Activated CD8-positive, alpha-beta memory T cell treated with anti-CD3 and anti-CD28 coated beads for 36 hours (primary cell): ENCODE data around the gene GSG1L. TPM values are rescaled to one million over a fixed set of nuclear protein-coding genes. Genes with fewer than 3 reads are reported as not detected.

Experiments
- CTCF ChIA-PET: fragments of 350-600 bp; sonication (Branson Sonifier 250); formaldehyde crosslinking; loops from one replicate; lab custom pipeline; 2021; ENCODE audit warnings: antibody characterized with exemption; lab: Charles Lee
- POLR2A ChIA-PET: fragments of 350-600 bp; sonication (Branson Sonifier 250); formaldehyde crosslinking; loops from one replicate; lab custom pipeline; 2021; ENCODE audit warnings: antibody characterized with exemption; lab: Charles Lee
- total RNA-seq, 2 experiments: library from RNA; stranded (reverse); gene quantifications; one replicate each; pipeline ENCODE4 v1.2.3, GENCODE V29; 2021

GSG1L gene
- total RNA-seq, 2 experiments from 2014 or later = not detected

DNA sequence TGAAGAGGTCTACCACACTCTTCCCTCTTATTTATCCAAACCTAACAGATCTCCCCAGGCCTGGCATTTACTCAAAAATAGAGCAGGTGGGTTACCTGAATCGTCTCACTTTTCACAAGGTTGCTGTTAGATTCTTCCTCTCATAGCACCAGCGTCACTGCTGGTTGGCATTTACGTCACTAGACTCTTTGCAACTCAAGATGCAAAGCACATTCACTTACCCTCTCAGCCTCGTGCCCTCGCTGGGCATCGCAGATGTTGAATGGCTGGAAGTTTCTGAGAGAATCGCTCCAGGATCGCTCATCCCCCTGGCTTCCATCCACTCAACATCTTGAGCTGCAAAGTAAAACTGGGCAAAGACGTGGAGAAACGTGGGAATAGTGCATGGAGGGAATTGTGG lies 21.9 kb downstream of the GSG1L start:
- ChIA-PET POLR2A (no interaction called here), CTCF (interaction anchor here (0.5 kb wide), 1 partner anchor 86 kb away, joined by 3 read pairs; no protein-coding TSS in a partner anchor)

DNA sequence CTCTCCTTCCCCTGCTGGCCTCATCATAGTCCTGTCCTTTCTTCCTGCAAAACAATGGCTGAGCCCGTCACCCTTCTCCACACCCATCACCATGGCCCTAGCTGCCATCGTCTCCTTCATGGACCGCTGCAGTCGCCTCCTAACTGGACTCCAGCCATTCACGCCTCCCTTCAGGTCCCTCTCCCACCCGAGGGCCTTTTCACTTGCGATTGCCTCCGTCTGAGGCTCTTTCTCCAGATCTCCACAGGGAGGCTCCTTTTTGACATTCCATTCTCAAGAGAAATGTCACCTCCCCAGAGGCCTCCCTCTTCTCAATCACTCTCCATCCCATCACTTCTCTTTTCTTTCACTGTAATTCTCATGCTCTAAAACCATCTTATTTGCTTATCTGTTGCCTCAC lies 23.5 kb downstream of the GSG1L start:
- CTCF ChIA-PET = no interaction called here
- POLR2A ChIA-PET = no interaction called here

DNA sequence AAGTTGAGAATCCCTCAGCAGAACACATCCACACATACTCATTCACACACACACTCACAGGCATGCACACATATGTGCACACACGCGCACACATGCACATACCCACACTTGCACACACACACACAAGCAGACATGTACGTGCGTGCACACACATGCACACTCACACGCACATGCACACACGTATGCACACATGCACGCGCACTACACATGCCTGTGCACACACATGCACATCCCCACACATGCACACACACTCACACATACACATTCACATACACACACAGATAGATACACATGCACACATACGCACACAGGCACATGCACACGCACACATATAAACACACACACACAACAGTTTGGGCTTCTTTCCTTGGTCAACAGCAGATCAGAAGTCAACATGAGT lies 24.0 kb downstream of the GSG1L start:
- CTCF ChIA-PET = no interaction called here

DNA sequence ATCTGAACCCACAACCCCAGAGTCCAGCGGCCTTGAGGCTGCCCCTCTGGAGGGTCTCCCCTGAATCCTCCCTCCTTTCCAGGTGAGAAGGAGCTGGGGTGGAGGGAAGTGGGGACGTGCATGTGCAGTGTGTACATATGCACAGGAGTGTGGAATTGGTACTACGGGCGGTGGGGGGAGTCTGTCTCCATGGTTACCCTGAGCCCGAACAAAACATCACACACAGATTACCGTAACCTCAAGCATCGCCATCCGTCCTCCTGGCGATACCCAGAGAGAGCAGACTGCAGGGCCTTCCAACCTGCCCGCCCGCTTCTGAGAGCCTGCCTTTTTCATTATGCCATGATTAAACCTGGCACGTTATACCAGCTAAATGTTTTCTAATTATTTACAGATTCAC lies 25.1 kb downstream of the GSG1L start:
- CTCF ChIA-PET = no interaction called here
- POLR2A ChIA-PET = no interaction called here

More for the DNA sequence above, 24.0 kb downstream of the GSG1L start:
- POLR2A ChIA-PET = no interaction called here

DNA sequence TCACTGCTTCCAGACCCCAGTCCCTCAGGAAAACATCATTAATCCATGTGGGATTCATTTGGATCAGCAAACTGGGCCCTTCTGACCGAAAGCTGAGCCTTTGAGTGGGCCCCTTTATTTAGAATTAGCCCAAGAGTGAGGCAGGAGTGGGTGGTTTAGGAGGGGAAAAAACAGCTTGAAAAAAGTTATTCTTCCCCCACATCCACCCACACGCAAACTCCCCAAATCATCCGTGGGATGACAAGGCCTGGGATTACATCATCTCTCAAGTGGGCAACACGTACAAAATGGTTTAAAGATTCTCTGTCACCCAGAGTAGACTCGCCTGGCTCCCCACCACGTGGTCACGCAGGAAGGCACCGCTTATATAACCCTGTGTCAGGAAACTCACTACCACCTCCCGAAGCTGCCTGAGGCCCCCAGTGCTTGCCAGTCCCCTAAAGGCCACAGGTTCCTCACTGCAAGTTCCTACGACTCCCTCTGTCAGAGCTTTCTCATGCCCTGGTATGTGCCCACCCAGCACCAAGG lies 27.6 kb downstream of the GSG1L start:
- ChIA-PET POLR2A (no interaction called here), CTCF (no interaction called here)

DNA sequence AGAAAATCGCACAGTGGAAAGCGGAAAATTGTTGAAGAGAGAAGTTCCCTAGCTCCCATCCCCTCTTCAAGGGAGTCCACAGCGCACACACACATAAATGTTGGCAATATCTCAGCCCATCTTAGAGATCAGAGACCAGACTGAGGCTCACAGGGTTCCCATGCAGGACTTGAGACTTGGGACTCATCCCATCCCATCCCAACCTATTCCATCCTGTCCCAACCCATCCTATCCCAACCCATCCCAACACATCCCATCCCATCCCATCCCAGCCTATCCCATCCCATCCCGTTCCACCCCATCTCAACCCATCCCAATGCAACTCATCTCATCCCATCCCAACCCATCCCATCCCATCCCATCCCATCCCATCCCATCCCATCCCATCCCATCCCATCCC lies 29.6 kb downstream of the GSG1L start:
- ChIA-PET POLR2A (no interaction called here), CTCF (no interaction called here)

DNA sequence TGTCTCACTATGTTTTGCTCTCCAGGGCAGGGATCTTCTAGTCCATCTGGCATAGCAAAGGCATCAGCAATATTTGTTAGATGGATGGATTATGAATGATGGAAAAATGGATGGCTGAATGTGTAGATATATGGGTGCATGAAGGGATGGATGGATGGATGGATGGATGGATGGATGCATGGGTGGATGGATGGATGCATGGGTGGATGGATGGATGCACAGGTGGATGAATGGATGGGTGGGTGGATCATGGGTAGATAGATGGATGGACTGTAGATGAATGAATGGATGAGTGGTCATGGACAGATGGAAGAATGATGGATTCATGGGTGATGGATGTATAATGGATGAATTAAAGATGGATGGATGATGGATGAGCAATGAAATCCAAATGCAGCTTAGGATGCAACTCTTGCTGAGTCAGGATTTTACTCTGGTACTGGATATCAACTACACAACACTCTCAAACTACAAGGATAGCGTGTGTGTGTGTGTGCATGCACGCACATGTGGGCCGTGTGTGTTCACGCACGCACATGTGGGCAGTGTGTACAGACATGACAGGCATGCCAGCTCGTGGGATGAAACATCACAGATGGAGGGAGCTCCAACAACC lies 34.0 kb downstream of the GSG1L start:
- ChIA-PET CTCF (no interaction called here), POLR2A (no interaction called here)

DNA sequence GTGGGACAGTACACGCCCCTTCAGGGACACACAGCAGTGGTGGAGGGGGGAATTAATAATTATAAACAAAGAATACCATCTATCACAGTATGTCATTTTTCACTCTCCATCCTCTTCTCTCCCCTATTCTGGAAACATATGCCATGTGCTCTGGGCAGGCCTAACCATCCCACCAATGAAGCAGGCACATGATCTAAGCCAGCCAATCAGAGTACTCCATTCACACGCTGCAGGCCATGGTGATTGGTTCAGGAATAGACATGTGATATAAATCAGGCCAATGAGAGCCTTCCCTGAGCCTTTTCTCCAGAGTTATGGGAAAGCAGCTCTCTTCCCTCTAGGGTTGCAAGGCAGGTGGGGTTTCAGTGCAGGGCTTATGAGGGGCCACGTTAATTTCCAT lies 36.5 kb downstream of the GSG1L start:
- ChIA-PET POLR2A (no interaction called here), CTCF (no interaction called here)

DNA sequence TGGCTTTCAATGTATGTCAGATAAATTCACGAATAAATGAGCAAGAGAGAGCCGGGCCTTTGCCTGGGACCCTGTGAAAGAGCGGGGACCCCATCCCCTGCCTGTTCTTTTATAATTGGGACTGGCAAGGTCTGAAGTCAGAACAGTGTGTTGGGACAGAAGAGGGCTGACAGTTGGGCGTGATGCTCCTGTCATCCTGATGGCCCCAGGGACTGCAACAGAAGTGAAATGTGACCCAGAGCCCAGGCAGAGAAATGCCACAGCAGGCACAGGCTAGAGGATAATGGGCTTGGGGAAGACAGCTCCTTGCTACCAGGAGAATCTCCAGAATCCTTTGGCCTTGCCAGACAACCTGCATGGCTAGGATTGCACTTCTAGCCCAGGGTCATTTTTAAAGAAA lies 37.9 kb downstream of the GSG1L start:
- ChIA-PET CTCF (no interaction called here), POLR2A (no interaction called here)

DNA sequence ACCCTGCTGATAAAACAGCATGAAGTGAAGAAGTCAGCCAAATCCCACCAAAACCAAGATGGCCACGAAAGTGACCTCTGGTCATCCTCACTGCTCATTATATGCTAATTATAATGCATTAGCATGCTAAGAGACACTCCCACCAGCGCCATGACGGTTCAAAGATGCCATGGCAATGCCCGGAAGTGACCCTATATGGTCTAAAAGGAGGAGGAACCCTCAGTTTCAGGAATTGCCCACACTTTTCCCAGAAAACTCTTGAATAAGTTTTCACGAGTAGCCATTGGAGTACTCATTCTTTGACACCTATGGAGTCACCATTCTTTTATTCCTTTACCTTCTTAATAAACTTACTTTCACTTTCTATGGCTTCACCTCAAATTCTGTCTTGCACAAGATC lies 44.3 kb downstream of the GSG1L start:
- CTCF ChIA-PET = no interaction called here
- POLR2A ChIA-PET = no interaction called here

DNA sequence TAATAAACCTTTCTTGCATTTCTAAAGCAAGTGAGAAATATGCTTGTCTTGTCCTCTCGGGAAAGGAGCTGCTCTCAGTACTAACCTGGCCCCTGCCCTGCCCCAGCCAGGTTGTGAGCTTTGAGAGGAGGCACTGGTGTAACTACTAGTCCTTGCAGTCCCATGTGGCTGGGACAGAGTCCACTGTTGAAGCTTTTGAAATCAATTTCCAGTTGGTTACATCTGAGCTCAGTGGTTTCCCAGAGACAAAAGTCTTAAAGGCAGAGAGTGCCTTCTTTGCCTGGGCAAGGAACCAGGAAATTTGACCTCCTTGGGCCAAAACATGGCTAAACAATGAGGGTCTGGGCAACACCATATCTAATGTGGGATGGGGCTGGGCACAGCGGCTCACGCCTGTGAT lies 48.7 kb downstream of the GSG1L start:
- POLR2A ChIA-PET = no interaction called here
- CTCF ChIA-PET = no interaction called here

DNA sequence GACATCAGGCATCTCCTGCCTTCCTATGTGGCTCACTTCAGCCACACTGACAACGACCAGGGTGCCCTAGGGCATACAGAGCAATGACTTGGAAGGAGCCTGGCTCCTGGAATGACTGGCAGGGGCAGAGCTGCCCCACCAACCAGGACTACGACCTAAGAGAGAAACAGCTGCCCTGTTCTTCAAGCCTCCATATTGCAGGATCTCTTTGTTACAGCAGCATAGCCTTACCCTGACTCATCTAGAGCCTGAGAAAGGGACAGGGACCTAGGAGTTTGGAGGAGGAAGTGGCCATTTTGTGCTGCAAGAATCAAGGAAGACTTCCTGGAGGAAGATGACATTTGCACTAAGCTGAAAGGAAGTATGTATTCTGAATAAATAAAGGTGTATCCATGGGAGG lies 49.6 kb downstream of the GSG1L start:
- CTCF ChIA-PET = no interaction called here
- POLR2A ChIA-PET = no interaction called here

DNA sequence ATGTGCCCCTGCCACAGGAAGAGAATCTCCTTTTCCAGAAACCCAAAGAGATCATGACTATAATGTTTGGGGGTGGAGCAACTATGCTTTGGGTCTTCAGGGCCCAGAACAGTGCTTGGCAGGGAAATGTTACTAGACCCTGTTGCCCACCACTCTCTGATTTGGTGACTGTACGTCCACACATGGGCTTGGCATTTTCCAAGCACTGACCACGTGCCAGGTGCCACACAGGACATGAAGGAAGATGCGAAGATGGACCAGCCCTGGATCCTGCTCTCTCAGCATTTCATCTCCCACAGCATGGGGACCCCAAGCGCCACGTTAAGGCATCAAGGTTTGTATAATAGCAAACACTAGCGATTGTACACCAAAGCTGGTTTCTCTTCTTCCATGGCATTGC lies 50.1 kb downstream of the GSG1L start:
- ChIA-PET CTCF (no interaction called here), POLR2A (no interaction called here)

DNA sequence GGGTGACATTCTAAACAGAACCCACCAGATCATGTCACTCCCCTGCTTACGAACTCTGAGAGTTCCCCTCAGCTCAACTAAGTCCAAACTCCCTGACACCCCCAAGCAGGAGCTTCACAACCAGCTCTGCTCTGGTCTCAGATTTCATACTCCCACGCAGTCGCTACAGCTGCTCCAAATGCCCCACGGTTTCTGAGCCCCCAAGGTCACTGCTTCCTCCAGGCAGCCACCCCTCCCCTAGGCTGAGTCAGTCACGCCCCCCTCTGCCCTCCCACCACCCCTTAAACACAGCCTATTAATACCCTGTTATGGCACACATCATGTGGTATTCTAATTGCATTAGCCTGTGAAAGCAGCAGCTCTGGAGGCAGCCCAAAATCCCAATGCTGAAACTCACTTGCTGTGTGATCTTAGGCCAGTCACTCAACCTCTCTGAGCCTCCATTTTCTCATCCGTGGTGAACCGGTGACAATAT lies 51.5 kb downstream of the GSG1L start:
- POLR2A ChIA-PET = no interaction called here
- CTCF ChIA-PET = interaction anchor here (0.6 kb wide), 1 partner anchor 900 kb away, joined by 3 read pairs; no protein-coding TSS in a partner anchor

DNA sequence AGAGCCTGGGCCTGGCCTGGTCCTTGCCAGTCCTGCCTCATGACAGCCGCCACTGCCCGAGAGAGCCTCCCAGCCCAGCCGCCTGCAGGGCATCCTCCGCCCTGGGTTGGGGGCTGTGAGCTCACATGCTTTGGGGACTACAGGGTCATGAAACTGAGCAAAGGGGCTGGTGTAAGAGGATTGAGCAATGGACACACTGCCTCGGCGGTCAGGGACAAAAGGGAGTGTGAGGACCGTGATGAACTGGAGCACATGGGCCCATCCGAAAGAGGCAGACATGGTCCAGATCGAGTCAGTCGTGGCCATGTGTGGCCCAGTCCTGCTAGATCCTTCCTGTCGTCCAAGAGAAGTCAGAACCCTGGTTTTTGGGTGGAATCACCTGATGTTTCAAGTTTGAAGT lies 52.3 kb downstream of the GSG1L start:
- ChIA-PET CTCF (no interaction called here), POLR2A (no interaction called here)

DNA sequence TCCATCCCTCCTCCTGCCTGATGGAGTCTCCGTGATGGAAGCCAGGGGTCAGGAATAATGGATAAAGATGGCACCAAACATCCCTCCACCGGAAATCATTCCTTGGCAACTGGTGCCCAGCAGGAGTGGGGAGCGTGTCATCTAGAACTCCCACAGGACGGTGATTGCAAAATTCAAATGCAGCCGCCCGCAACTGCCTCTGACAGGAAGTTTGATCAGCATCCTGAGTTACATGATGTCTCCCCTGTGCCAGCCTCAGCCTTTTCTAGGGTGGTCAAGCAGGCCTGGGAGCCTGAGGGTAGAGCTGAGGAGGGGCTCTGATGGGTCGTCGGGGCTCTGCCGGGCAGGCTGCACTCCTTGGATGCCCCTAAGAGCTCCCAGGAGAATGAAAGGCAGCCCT lies 52.8 kb downstream of the GSG1L start:
- ChIA-PET POLR2A (no interaction called here), CTCF (no interaction called here)

DNA sequence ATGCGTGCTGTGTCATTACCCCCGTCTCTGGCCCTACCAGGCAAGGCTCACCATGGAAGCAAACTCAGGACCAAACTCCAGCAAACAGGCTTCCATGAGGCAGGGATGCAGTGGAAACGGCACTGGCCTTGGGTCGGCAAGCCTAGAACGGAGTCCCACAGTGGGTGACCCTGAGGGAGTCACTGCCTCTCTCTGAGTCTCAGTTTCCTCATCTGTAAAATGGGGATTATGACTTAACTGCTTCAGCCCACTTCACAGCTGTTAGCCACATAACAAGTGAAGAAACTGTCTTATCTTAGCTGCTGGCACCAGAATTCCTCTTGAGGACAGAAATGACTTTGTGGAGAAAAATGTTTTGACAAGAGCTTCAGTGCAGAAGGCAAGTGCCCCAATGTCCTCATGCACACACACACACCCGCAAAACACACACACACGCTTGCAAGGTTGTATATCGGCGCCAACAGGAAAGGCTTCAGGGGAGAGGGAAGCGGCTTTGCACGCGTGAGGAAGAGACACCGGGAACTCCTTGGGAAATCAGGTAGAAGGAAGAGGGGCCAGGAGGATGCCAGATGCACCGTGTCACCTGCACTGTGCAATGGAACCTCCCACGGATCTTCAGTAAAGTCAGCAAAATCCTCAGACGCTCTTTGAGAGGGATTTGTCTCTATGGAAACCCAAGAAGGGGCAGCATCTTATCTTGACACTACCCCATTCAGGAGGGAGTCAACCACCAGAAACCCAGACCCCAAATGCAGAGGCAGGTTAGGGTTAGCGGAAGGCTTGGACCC lies 53.7 kb downstream of the GSG1L start:
- ChIA-PET CTCF (no interaction called here), POLR2A (no interaction called here)

DNA sequence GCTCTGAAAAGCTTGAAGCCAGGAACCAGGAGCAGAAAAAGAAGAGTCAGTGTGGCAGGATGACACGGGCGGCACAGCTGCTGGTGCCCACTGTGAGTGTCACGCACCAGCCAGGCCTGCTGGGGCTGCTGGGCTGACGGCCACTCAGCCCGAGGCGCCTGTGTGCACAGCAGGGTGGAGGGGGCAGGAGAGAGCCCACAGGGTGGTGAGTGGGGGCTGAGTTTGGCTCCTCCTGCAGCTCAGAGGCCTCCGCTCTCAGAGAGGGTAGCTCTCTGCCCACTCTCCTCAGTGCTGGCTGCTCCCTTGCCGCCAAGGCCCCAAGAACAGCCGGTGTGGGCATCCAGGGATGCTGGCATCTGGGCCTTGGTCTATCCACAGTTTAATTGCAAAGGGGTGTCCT lies 59.6 kb downstream of the GSG1L start:
- CTCF ChIA-PET = interaction anchor here (1.0 to 1.6 kb wide), 2 partner anchors 17 to 32 kb away, joined by 3 read pairs; no protein-coding TSS in a partner anchor
- POLR2A ChIA-PET = no interaction called here

DNA sequence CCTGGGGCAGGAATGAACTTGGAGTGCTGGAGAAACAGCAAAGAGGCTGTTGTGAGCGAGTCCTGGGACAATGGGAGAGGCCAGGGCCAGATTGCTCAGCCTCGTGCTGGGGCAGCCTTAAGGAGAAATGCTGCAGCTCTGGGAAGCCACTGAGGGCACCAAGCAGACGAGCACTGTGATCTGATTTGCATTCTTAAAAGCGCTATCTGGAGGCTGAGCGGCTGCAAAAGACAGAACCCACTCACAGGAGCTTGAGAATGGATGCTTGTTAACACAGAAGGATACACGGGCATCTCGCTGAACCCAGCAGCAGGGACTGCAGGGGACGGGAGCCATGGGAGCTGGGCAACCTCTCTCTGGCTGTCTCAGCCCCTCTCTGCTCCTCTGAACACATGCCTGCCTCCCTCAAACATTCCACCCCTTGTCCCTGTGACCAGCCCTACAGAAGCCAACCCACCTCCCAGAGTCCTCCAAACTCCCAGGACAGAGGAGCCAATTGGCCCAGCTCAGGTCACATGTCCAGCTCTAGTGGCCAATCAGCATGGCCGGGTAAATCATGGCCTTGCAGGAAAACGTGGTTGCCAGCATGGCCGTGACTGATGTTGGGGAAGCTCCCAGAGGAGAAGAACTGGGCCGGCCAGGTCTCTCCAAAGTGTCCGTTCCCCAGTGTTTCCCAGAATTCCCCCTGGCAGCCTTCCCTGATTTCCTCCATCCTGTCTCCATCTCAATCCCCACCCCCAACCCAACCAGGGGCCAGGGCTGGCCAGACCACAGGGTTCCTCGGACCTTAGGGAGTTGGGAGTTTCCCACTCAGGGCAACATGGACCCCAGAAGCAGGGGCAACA lies 60.3 kb downstream of the GSG1L start:
- ChIA-PET CTCF (interaction anchor here (1.0 to 1.6 kb wide), 2 partner anchors 16 to 31 kb away, joined by 3 read pairs; no protein-coding TSS in a partner anchor), POLR2A (no interaction called here)

DNA sequence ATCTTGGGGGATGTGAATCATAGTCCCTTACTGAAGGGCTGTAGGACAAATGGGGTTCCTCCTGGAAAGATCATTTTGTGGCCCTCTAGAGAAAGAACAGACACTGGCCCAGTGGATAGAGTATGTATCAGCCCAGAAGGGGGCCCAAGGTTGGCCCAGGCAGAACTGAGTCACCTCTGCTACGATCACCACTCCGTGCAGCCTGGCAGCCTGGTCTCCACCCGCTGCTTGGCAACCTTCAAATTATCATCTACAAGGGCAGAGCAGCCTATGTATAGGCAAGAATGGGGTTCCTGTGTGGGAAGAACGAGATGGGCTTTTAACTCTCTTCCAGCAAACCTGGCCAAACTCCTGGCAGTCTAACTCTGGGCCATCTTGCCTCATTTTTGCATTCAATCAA lies 61.9 kb downstream of the GSG1L start:
- ChIA-PET CTCF (no interaction called here), POLR2A (no interaction called here)
